GM18868 (cell line): ENCODE results near the gene TTLL5.

ENCODE experiments used
- ATAC-seq: cut with Tn5 transposase; IDR thresholded peaks from one replicate; pipeline ENCODE4 v1.9.1; 2021; ENCODE audit warnings: mild to moderate bottlenecking, moderate library complexity; ENCODE audit not compliant: unreplicated experiment

Gene TTLL5

GRCh38 chr14:75981426-75982265, 320.6 kb downstream of the TTLL5 start, which contains the start of gene TGFB3:
Gene TGFB3, minus strand, starts transcription at chr14:75981995. Its CDS starts 1,102 bp downstream, at chr14:75980893.
- peak; percentile 52 for ATAC-seq

DNA sequence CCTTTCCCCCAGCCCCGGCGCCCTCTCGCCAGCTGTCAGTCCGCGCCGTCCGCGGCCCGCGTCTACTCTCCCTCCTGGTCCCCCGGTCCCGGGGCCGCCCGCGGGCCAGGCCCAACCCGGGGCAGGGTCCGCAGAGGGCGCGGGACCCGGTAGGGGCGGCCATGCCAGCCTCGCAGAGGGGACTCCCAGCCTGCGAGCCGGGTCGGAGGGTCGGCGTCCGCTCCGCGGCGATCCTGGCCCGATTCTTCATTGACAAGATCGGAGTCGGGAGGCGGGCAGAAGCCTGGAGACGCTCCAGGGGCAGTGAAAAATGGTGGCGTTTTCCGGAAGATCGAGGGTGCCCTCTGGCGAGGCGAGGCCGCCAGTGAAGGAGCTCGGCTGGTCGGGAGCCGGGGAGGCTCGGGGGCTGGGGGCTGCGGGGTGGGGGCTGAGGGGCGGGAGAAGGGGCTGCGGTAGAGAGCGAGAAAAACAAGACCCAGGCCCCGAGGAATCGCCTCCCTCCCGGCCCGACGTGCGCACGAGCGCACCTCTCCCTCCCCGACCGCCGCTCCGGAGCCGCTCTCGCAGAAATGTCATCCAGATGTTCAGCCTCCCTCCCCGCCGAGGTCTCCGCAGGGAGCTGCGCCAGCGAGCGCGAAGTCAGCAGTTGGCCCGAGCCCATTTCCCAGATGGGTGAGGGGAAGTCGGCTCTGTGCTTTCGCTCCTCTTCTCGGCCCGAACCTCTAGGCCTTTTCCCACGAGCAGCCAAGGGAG, 321.4 kb downstream of the TTLL5 start:
- ATAC-seq = peak; percentile 45

GRCh38 chr14:75983019-75983358, 321.9 kb downstream of the TTLL5 start:
- ATAC-seq = no peak

- ATAC-seq = no peak
These were observed 323.6 kb downstream of the TTLL5 start for GRCh38 chr14:75984674-75985073.

- ATAC-seq = peak; percentile 71
These were observed 324.8 kb downstream of the TTLL5 start, which contains the start of gene IFT43 for GRCh38 chr14:75985618-75986438. Gene IFT43, plus strand, starts transcription at chr14:75985763. Its CDS starts 24 bp downstream, at chr14:75985787.

DNA sequence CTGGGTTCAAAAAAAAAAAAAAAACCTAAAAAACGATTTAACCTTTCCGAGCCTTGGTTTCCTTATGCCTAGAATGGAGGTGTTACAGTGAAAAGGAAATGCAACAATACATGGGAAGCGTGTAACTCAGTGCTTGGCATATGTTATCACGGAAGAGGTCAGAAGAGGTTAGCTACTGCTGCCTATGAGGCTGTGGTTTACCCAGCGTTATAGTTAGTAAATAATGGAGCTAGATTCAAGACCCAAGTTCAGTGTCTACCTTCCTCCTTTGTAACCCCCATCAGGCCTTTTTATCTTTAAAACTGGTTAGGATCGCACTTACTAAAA, 325.4 kb downstream of the TTLL5 start:
- no peak for ATAC-seq

GRCh38 chr14:75987201-75987970, 326.3 kb downstream of the TTLL5 start:
- no peak for ATAC-seq

DNA sequence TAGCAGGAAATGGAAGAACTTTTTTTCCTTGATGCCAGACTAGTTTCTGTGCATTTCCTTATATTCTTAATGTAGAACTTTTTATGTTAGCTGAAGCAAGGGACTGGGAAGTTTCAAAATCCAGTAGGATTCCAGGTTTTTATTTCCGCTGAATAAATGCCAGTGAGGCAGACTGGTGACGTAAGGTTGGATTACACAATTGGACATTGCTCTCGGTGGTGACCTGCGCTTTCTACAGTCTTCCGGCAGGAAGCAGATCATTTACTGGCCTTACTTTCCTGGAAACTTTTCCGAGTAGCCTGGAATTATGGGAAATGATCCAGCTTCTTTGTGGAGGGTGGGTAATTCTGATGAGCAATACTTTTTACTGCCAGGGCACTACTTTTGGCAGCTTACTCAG, 328.1 kb downstream of the TTLL5 start:
- no peak for ATAC-seq

DNA sequence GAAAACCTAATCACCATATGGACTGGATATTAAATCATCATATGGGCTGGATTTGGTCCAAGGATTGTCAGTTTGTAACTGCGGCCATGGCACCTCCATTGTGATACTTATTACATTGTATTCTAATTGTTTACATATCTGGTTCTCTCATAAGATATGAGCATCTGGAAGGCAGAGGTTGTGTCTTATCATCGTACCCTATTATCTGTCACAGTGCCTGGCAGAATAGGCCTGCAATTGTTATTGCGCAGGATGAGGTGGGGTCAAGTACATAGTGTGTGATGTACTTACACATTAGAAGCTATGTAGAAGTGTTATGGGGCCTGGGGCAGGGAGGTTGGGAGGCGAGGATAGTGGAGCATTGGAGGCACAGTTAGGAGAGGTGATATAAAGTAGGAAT, 329.3 kb downstream of the TTLL5 start:
- no peak for ATAC-seq

DNA sequence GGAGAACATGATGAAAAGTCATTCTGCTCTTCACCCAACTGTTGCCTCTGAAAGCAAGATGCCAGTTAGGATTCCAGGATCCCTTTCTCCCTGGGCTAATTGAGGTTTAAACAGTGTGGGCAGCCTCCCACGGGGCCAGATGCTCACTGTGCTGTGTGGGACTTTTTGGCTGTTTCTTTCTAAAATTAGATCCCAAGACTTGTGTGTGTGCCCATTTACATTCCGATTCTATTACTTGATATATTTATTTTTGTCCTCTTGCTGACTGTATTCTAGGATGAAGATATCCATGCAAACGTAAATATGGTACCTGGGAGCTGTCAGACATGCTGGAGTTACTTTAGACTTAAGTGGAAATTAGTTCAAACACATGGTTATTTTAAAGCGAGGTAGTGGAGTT, 330.7 kb downstream of the TTLL5 start:
- no peak for ATAC-seq

DNA sequence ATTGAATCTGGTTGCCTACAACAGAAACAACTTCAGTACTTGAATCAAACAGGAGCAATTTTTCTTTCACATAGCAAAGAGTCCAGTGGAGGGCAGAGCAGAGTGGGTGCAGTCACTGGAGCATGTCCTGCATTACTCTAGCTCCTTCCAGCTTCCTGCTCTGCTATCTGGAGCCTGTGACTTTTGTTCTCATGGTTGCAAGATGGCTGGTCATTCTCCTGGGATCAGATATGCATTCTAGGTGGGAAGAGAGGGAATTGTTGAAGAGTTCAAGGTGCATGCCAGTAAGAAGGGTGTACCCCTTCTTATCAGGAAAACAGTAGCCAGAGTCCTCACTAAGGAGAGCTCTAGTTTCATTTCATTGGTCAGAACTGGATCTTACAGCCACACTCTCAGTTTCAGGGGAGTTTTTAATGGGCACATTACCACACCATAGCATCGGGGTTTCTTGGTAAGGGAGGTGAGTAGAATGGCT, 332.6 kb downstream of the TTLL5 start:
- ATAC-seq = peak; percentile 84

- no peak for ATAC-seq
These were observed 334.5 kb downstream of the TTLL5 start for GRCh38 chr14:75995372-75996041.

DNA sequence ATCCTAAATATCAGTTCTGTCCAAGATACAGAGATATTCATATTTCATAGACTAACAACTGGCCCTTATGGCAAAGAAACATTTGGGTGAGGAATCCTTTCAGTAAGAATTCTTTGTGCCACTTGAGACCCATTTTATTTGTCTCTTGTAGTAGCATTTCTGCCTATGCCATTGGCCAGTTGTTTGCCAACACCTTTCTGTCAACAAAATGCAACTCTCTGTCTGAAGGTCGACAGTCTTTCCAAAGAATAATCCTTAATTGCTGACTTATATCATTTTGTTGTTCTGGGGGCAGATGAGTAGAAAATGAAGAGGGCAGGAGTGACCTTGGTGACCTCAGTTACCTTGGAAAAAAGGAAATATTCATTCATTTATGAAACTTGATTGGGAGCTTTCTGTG, 335.4 kb downstream of the TTLL5 start:
- no peak for ATAC-seq

DNA sequence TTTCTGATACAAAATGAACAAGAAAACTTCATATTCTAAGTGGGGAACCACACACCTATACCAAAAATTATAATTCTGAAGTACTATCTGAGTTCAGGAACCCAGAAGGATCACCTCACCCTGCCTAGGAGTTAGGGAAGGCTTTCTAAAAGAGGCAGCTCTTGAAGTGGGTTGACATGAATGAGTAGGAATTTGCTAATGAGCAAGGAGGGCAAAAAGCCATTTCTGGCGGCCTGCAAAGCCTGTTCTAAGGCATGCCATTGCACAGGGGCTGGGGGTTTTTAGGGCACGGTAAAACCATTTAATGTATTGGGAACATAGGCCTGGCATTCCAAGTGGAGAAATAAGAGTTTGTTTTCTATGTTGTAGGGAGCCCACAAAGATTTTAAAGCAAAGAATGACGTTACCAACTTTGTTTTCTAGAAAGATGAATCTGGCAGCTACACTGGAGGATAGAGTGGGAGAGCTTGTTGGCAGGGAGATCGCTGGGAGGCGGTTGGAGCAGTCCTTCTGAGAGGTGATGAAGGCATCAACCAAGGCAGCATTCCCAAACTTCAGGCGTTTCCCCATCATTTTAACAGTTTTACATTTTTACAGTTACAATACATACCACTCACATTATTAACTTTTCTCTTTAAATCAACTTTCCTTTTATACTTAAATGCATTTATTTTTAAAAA, 338.6 kb downstream of the TTLL5 start:
- ATAC-seq = no peak

- ATAC-seq = no peak
These were observed 341.3 kb downstream of the TTLL5 start for GRCh38 chr14:76002383-76002782.
